Gastroesophageal sphincter (tissue), 3 donors: Measurements from ENCODE around the gene AKAP4.

ENCODE experiments used
- CTCF ChIP-seq, 4 experiments: fragments of 200-600 bp in 2 of 4; fragments of 450-650 bp in 2 of 4; sonication (generic) in 1 of 4; IDR thresholded peaks; one replicate each; pipeline ENCODE4 v1.5.1; 2017 to 2019; ENCODE audit warnings: antibody characterized with exemption in 4 of 4, mild to moderate bottlenecking in 2 of 4, moderate library complexity in 2 of 4
- POLR2AphosphoS5 ChIP-seq: sonication (generic); formaldehyde crosslinking; IDR thresholded peaks from one replicate; pipeline ENCODE4 v1.6.1; 2017; ENCODE audit warnings: antibody characterized with exemption

GRCh38 chrX:50180073-50180940 is 20.5 kb downstream of the AKAP4 start:
- no peak for TF ChIP-seq CTCF (IDR thresholded peaks at IDR 0.05)
- TF ChIP-seq POLR2AphosphoS5, result no peak
